ENCODE results near the gene ZBTB3. TPM values are rescaled to one million over a fixed set of nuclear protein-coding genes. Genes with fewer than 3 reads are reported as not detected.
"Not testable (repeated sequence)": the region's sequence is repeated elsewhere in the genome, so short reads cannot be mapped to it uniquely, and the experiment has no call there.

Gene ZBTB3
- total and polyA plus RNA-seq, 4 donors, result 1.5 to 6.4 (median 4.2) TPM

- H3K4me1 ChIP-seq (ENCODE audit: control insufficient read depth in 4 of 4, insufficient read depth in 4 of 4, low read length in 3 of 4), result peaks cover 2 to 27% (median 16%) of the 10 kb centered on the region in 4 donors
- not testable (repeated sequence) for H3K4me3 ChIP-seq (ENCODE audit: low read depth in 1 of 3, low read length in 3 of 3); H3K9me3 ChIP-seq (ENCODE audit: control insufficient read depth in 4 of 4, low read length in 3 of 4); DNase-seq (ENCODE audit: low spot score); H3K27me3 ChIP-seq (ENCODE audit: control insufficient read depth in 4 of 4, insufficient read depth in 4 of 4, low read length in 3 of 4); H3K36me3 ChIP-seq (ENCODE audit: control insufficient read depth in 4 of 4, insufficient read depth in 3 of 4, low read depth in 1 of 4, low read length in 3 of 4); H3K27ac ChIP-seq (ENCODE audit: low read depth in 1 of 2, low read length in 2 of 2); H3K9ac ChIP-seq (ENCODE audit: low read depth in 1 of 2, low read length in 2 of 2)
- 91% methylated on average over 14 of the region's 14 CpGs for WGBS
Observed at GRCh38 chr11:62730076-62730475, 23.9 kb downstream of the ZBTB3 start.

GRCh38 chr11:62728171-62728988 is 25.6 kb downstream of the ZBTB3 start, which contains the start of gene TTC9C:
TTC9C (plus strand) TSS chr11:62728486; CDS start chr11:62728849, 363 bp downstream.
- no peak for TF ChIP-seq RXRA (IDR thresholded peaks at IDR 0.05)
- TF ChIP-seq ATF3 (IDR thresholded peaks at IDR 0.05), result no peak
- peak; percentile 36 for TF ChIP-seq TAF1 (conservative IDR thresholded peaks at IDR 0.05)
- no peak for TF ChIP-seq JUND (IDR thresholded peaks at IDR 0.05)
- peak; percentile 81 to 91 for TF ChIP-seq GABPA (IDR thresholded peaks at IDR 0.05 in 1 of 2, conservative IDR thresholded peaks at IDR 0.05 in 1 of 2)
- TF ChIP-seq FOXA2 (IDR thresholded peaks at IDR 0.05), result no peak
- TF ChIP-seq, protein P1, sequence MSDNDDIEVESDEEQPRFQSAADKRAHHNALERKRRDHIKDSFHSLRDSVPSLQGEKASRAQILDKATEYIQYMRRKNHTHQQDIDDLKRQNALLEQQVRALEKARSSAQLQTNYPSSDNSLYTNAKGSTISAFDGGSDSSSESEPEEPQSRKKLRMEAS (IDR thresholded peaks at IDR 0.05), result no peak
- TF ChIP-seq REST (IDR thresholded peaks at IDR 0.05), result no peak
- TF ChIP-seq FOXA1 (IDR thresholded peaks at IDR 0.05), result no peak
- TF ChIP-seq NR2F2 (IDR thresholded peaks at IDR 0.05), result no peak
- TF ChIP-seq YY1 (IDR thresholded peaks at IDR 0.05), result no peak
- TF ChIP-seq RAD21 (IDR thresholded peaks at IDR 0.05), result peak in 1 of 2 donors; percentile 23
- no peak for TF ChIP-seq CTCF (IDR thresholded peaks at IDR 0.05; ENCODE audit: low read depth, low read length, missing input control)
- TF ChIP-seq SP1 (IDR thresholded peaks at IDR 0.05), result no peak
- TF ChIP-seq EGR1 (IDR thresholded peaks at IDR 0.05; ENCODE audit: low read depth in 2 of 2), result peak in 1 of 2 donors; percentile 10
- no peak for TF ChIP-seq HNF4G (IDR thresholded peaks at IDR 0.05)
- TF ChIP-seq, protein P2, sequence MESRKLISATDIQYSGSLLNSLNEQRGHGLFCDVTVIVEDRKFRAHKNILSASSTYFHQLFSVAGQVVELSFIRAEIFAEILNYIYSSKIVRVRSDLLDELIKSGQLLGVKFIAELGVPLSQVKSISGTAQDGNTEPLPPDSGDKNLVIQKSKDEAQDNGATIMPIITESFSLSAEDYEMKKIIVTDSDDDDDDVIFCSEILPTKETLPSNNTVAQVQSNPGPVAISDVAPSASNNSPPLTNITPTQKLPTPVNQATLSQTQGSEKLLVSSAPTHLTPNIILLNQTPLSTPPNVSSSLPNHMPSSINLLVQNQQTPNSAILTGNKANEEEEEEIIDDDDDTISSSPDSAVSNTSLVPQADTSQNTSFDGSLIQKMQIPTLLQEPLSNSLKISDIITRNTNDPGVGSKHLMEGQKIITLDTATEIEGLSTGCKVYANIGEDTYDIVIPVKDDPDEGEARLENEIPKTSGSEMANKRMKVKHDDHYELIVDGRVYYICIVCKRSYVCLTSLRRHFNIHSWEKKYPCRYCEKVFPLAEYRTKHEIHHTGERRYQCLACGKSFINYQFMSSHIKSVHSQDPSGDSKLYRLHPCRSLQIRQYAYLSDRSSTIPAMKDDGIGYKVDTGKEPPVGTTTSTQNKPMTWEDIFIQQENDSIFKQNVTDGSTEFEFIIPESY (IDR thresholded peaks at IDR 0.05), result no peak
- TF ChIP-seq HNF4A (conservative IDR thresholded peaks at IDR 0.05), result no peak
- H3K27ac ChIP-seq (ENCODE audit: low read depth in 1 of 2, low read length in 2 of 2), result peak within 1 kb of the TSS; percentile 97
- H3K4me1 ChIP-seq (ENCODE audit: control insufficient read depth in 4 of 4, insufficient read depth in 4 of 4, low read length in 3 of 4), result peaks cover 2 to 40% (median 25%) of the 10 kb centered on the region in 4 donors
- H3K36me3 ChIP-seq (ENCODE audit: control insufficient read depth in 4 of 4, insufficient read depth in 3 of 4, low read depth in 1 of 4, low read length in 3 of 4), result peaks cover 7 to 11% (median 7%) of the 10 kb centered on the region in 4 donors
- H3K9ac ChIP-seq (ENCODE audit: low read depth in 1 of 2, low read length in 2 of 2), result peak within 1 kb of the TSS; percentile 87 to 94
- under 1% methylated on average over 29 of the region's 29 CpGs for WGBS
- H3K4me3 ChIP-seq (ENCODE audit: low read depth in 1 of 3, low read length in 3 of 3), result peak within 1 kb of the TSS; percentile 87 to 100 (median 96)
- no peaks in the 10 kb centered on the region for H3K9me3 ChIP-seq (ENCODE audit: control insufficient read depth in 4 of 4, low read length in 3 of 4)
- no peaks in the 10 kb centered on the region for H3K27me3 ChIP-seq (ENCODE audit: control insufficient read depth in 4 of 4, insufficient read depth in 4 of 4, low read length in 3 of 4)
- DNase-seq (ENCODE audit: low spot score), result peak; percentile 84
